GM10266 (cell line): Measurements from ENCODE around the gene KCNB1.

ENCODE experiments used
- DNase-seq: peaks from one replicate; pipeline ENCODE4 v3.0.0; 2012; ENCODE audit errors: extremely low spot score
- CTCF ChIP-seq: IDR thresholded peaks from 2 replicates; pipeline ENCODE4 v1.5.1; 2012; ENCODE audit warnings: mild to moderate bottlenecking, low read depth; ENCODE audit not compliant: control insufficient read depth, insufficient read depth; ENCODE audit errors: missing control alignments

The KCNB1 gene

GRCh38 chr20:49405696-49406095 lies 76.8 kb downstream of the KCNB1 start:
- no peak for DNase-seq
- no peak for TF ChIP-seq CTCF

- no peak for DNase-seq
- TF ChIP-seq CTCF: no peak
Observed at GRCh38 chr20:49405062-49405683, 77.3 kb downstream of the KCNB1 start.

GRCh38 chr20:49404461-49404860 lies 78.0 kb downstream of the KCNB1 start:
- DNase-seq: no peak

GRCh38 chr20:49403911-49404310 lies 78.6 kb downstream of the KCNB1 start:
- DNase-seq: no peak
- no peak for TF ChIP-seq CTCF

More at GRCh38 chr20:49404461-49404860, 78.0 kb downstream of the KCNB1 start:
- no peak for TF ChIP-seq CTCF

GRCh38 chr20:49403012-49403411 lies 79.5 kb downstream of the KCNB1 start:
- no peak for DNase-seq
- no peak for TF ChIP-seq CTCF

GRCh38 chr20:49400904-49401303 lies 81.6 kb downstream of the KCNB1 start:
- no peak for TF ChIP-seq CTCF
- DNase-seq: no peak

- DNase-seq: no peak
- no peak for TF ChIP-seq CTCF
Observed at GRCh38 chr20:49400410-49400809, 82.1 kb downstream of the KCNB1 start.
